LHCN-M2 (cell line): Measurements from ENCODE around the gene PLA2G12B. TPM values are rescaled to one million over a fixed set of nuclear protein-coding genes. Genes with fewer than 3 reads are reported as not detected.
A peak's percentile ranks its signal among the peaks of the same experiment; 100 is the strongest.
"Not testable (repeated sequence)": the region's sequence is repeated elsewhere in the genome, so short reads cannot be mapped to it uniquely, and the experiment has no call there.

ENCODE experiments used
- DNase-seq: peaks from one replicate; pipeline ENCODE4 v3.0.0-alpha.2; 2012; ENCODE audit warnings: low read depth
- polyA plus RNA-seq: library from polyadenylated mRNA; unstranded; fragments of >200 nt; gene quantifications from one replicate; pipeline ENCODE4 v1.2.1, GENCODE V29; 2012; ENCODE audit warnings: missing spikeins
- total RNA-seq: library from RNA; depleted of rRNA; stranded (reverse); fragments of >200 nt; gene quantifications from 2 replicates; pipeline ENCODE4 v1.2.3, GENCODE V29; 2014; rRNA removed

The PLA2G12B gene
- total RNA-seq, result not detected in 2 replicates
- polyA plus RNA-seq, result not detected

- no peak for DNase-seq
Observed at GRCh38 chr10:72954596-72955554, at the start of gene PLA2G12B. TSS of gene PLA2G12B (minus strand) at chr10:72954806. CDS start at chr10:72954685, 121 bp downstream.

- no peak for DNase-seq
Observed at GRCh38 chr10:73003822-73004221, 49.2 kb upstream of the PLA2G12B start.

GRCh38 chr10:73000973-73001372, 46.4 kb upstream of the PLA2G12B start:
- no peak for DNase-seq

GRCh38 chr10:72997099-72997498, 42.5 kb upstream of the PLA2G12B start:
- no peak for DNase-seq

- DNase-seq, result not testable (repeated sequence)
Observed at GRCh38 chr10:72995459-72995858, 40.9 kb upstream of the PLA2G12B start.

GRCh38 chr10:72989771-72990170, 35.2 kb upstream of the PLA2G12B start:
- not testable (repeated sequence) for DNase-seq

- not testable (repeated sequence) for DNase-seq
Observed at GRCh38 chr10:72984618-72985017, 30.0 kb upstream of the PLA2G12B start.

- DNase-seq, result peak; percentile 7
Observed at GRCh38 chr10:72981882-72982529, 27.4 kb upstream of the PLA2G12B start.

GRCh38 chr10:72981028-72981881, 26.6 kb upstream of the PLA2G12B start:
- DNase-seq, result no peak

- no peak for DNase-seq
Observed at GRCh38 chr10:72980348-72980747, 25.7 kb upstream of the PLA2G12B start.

- no peak for DNase-seq
Observed at GRCh38 chr10:72979709-72980108, 25.1 kb upstream of the PLA2G12B start.

- no peak for DNase-seq
Observed at GRCh38 chr10:72976886-72977285, 22.3 kb upstream of the PLA2G12B start.

- DNase-seq, result no peak
Observed at GRCh38 chr10:72956001-72956400, 1.4 kb upstream of the PLA2G12B start.

GRCh38 chr10:72954230-72954595, 393 bp downstream of the PLA2G12B start:
- DNase-seq, result no peak

GRCh38 chr10:72953687-72954086, 919 bp downstream of the PLA2G12B start:
- no peak for DNase-seq

GRCh38 chr10:72952642-72953158, 1.9 kb downstream of the PLA2G12B start:
- no peak for DNase-seq

- no peak for DNase-seq
Observed at GRCh38 chr10:72952189-72952588, 2.4 kb downstream of the PLA2G12B start.

GRCh38 chr10:72951760-72952159, 2.8 kb downstream of the PLA2G12B start:
- no peak for DNase-seq

GRCh38 chr10:72948762-72949161, 5.8 kb downstream of the PLA2G12B start:
- DNase-seq, result no peak

GRCh38 chr10:72946963-72947362, 7.6 kb downstream of the PLA2G12B start:
- no peak for DNase-seq

- DNase-seq, result no peak
Observed at GRCh38 chr10:72943498-72944234, 10.9 kb downstream of the PLA2G12B start.
